Vagina (tissue), 2 donors: ENCODE data around the gene SLC23A2.

ENCODE experiments used
- CTCF ChIP-seq, 3 experiments: fragments of 450-650 bp in 2 of 3; fragments of 200-600 bp in 1 of 3; sonication (generic) in 1 of 3; IDR thresholded peaks; one replicate each; pipeline ENCODE4 v1.5.1; 2017 to 2019; ENCODE audit warnings: antibody characterized with exemption in 3 of 3, mild to moderate bottlenecking in 2 of 3, moderate library complexity in 2 of 3
- POLR2A ChIP-seq, 2 donors: fragments of 450-650 bp; IDR thresholded peaks; one replicate each; pipeline ENCODE4 v1.6.1; 2017; ENCODE audit warnings: antibody characterized with exemption in 2 of 2, mild to moderate bottlenecking in 2 of 2, moderate library complexity in 2 of 2
- POLR2AphosphoS5 ChIP-seq, 2 donors: sonication (generic); formaldehyde crosslinking; IDR thresholded peaks; one replicate each; pipeline ENCODE4 v1.9.0; 2017; ENCODE audit warnings: antibody characterized with exemption in 2 of 2, mild to moderate bottlenecking in 2 of 2, low read depth in 1 of 2; ENCODE audit not compliant: insufficient read depth in 1 of 2

- TF ChIP-seq CTCF (IDR thresholded peaks at IDR 0.05) = no peak
- TF ChIP-seq POLR2A (IDR thresholded peaks at IDR 0.05) = no peak
- TF ChIP-seq POLR2AphosphoS5 (IDR thresholded peaks at IDR 0.05; ENCODE audit: insufficient read depth in 1 of 2, low read depth in 1 of 2) = no peak
Observed at GRCh38 chr20:4957939-4958362, 43.4 kb downstream of the SLC23A2 start.
